ENCODE results near the gene HEY2.
"Not testable (repeated sequence)": the region's sequence is repeated elsewhere in the genome, so short reads cannot be mapped to it uniquely, and the experiment has no call there.

The HEY2 gene

DNA sequence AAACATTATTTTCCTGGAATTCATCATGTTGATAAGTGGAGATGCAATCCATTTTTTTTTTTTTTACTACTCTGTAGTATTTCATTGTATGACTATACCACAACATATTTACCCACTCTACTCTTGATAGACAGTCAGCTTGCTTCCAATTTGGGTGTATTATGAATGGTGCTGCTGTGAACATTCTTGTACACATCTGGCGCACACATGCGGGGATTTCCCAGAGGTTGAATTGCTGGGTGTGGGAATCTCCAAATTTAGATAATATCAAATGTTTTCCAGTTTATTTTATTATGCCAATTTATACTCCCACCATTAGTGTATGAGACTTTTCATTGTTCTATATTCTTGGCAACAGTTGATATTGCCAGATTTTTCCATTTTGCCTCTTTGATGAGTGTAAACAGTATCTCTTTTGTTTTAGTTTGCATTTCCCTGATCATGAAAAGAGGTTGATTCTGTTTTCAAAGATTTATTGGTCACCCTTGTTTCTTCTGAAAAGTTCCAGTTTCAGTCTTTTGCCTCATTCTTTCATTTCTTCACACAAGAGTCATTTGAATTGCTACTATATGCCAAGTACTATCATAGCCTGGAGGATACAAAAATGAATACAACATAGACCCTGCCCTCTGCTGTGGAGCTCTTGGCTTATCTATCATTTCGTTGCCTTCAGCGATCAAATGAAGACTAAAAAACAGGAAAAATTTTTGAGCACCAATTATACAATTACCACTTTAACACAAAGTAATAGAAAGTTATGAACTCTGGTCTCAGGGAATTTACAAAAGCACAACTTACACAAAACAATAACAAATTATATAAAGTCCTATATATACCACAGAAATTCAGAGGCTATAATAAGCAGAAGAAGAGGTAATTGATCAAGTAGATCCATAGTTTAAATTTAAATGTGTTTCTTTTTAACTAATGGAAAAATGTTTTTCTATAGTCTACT lies 24.2 kb downstream of the HEY2 start:
- no peaks in the 10 kb centered on the region for H3K4me1 ChIP-seq (ENCODE audit: control insufficient read depth, insufficient read depth, low read length)
- no peak overlapping the region for H3K27ac ChIP-seq (ENCODE audit: extremely low read depth, low read depth, low read length)
- CTCF ChIA-PET = interaction anchor here (0.7 to 1.8 kb wide), 6 partner anchors 9 to 463 kb away, joined by 3 to 5 read pairs (median 4); no protein-coding TSS in a partner anchor

DNA sequence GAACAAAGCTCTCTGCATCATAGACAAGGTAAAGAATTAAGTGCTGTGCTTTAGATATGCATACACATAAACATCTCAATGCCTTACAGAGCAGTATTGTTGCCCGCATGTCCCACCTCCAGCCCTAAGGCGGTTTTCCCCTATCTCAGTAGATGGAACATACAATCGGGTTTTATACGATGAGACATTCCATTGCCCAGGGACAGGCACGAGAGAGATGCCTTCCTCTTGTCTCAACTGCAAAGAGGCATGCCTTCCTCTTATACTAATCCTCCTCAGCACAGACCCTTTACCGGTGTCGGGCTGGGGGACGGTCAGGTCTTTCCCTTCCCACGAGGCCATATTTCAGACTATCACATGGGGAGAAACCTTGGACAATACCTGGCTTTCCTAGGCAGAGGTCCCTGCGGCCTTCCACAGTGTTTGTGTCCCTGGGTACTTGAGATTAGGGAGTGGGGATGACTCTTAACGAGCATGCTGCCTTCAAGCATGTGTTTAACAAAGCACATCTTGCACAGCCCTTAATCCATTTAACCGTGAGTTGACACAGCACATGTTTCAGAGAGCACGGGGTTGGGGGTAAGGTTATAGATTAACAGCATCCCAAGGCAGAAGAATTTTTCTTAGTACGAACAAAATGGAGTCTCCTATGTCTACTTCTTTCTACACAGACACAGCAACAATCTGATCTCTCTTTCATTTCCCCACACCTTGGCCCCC lies 26.8 kb downstream of the HEY2 start:
- H3K4me1 ChIP-seq (ENCODE audit: control insufficient read depth, insufficient read depth, low read length); H3K36me3 ChIP-seq (ENCODE audit: control insufficient read depth in 2 of 2, insufficient read depth in 1 of 2, low read length in 2 of 2); CTCF ChIA-PET; H3K9me3 ChIP-seq (ENCODE audit: control insufficient read depth, insufficient read depth, low read depth, low read length); H3K4me3 ChIP-seq (ENCODE audit: low read depth, low read length); H3K27ac ChIP-seq (ENCODE audit: extremely low read depth, low read depth, low read length): not testable (repeated sequence)
- POLR2A ChIA-PET = interaction anchor here (0.6 kb wide), 1 partner anchor 348 kb away, joined by 10 read pairs; no protein-coding TSS in a partner anchor

More for the DNA sequence above, 24.2 kb downstream of the HEY2 start:
- Histone ChIP-seq H3K36me3 (ENCODE audit: control insufficient read depth in 2 of 2, insufficient read depth in 1 of 2, low read length in 2 of 2) (no peaks in the 10 kb centered on the region), H3K9me3 (ENCODE audit: control insufficient read depth, insufficient read depth, low read depth, low read length) (no peaks in the 10 kb centered on the region), H3K4me3 (ENCODE audit: low read depth, low read length) (no peak overlapping the region)
- POLR2A ChIA-PET = no interaction called here
- TF ChIP-seq ZNF549 (tag by site-specific recombination; IDR thresholded peaks at IDR 0.05) (no peak), ZNF391 (tag by site-specific recombination; IDR thresholded peaks at IDR 0.05; ENCODE audit: borderline replicate concordance, low read depth) (no peak), ZNF133 (tag by site-specific recombination; IDR thresholded peaks at IDR 0.05) (peak; percentile 93), SCRT1 (tag by site-specific recombination; IDR thresholded peaks at IDR 0.05; ENCODE audit: borderline replicate concordance) (no peak), KLF1 (tag by site-specific recombination; IDR thresholded peaks at IDR 0.05) (no peak), ZNF394 (tag by site-specific recombination; IDR thresholded peaks at IDR 0.05; ENCODE audit: borderline replicate concordance) (no peak), KLF8 (tag by site-specific recombination; IDR thresholded peaks at IDR 0.05) (no peak), ZNF426 (tag by site-specific recombination; IDR thresholded peaks at IDR 0.05) (no peak), SCRT2 (tag by site-specific recombination; IDR thresholded peaks at IDR 0.05) (no peak), ZNF529 (tag by site-specific recombination; IDR thresholded peaks at IDR 0.05; ENCODE audit: insufficient replicate concordance) (no peak), ZNF600 (tag by site-specific recombination; IDR thresholded peaks at IDR 0.05) (no peak), ZBTB1 (tag by site-specific recombination; IDR thresholded peaks at IDR 0.05) (no peak), ZFP69B (tag by site-specific recombination; IDR thresholded peaks at IDR 0.05) (no peak), ZNF423 (tag by site-specific recombination; IDR thresholded peaks at IDR 0.05) (no peak), ZNF23 (tag by site-specific recombination; IDR thresholded peaks at IDR 0.05; ENCODE audit: borderline replicate concordance) (no peak), ZNF211 (tag by site-specific recombination; IDR thresholded peaks at IDR 0.05; ENCODE audit: low read depth) (peak; percentile 90)

DNA sequence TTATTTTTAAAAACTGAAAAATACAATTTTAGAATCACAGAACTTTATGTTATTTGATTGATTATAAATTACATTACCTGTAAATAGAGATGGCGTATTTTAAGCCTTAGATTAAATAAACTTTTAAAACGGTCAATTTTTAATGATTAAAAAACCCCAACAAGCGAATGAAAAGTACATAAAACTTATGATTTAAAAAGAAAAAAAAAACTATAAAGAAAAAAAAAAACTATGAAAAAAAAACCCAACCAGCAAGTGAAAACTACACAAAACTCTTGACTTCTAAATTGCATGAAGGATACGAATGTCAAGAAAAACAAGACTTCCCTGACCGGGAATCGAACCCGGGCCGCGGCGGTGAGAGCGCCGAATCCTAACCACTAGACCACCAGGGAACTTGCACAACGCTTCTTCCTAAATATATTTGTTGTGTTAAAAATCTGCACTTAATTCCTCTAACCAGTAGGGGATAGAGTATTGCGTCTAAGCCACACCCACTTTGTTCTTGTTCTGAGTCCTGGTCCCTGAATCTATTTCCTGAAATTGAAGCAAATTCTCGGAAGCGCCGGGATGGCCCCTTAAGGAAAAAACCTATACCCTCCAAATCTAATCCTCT lies 30.6 kb downstream of the HEY2 start:
- CTCF ChIA-PET = interaction anchor here (0.6 to 3.2 kb wide), 14 partner anchors 10 to 468 kb away, joined by 3 to 44 read pairs (median 6); partner anchors contain the start of genes HINT3 and NCOA7
- POLR2A ChIA-PET = interaction anchor here (0.9 to 3.5 kb wide), 5 partner anchors 11 to 206 kb away, joined by 3 to 66 read pairs (median 14); partner anchors contain the start of genes HINT3, NCOA7 and TRMT11
- no peaks in the 10 kb centered on the region for H3K4me1 ChIP-seq (ENCODE audit: control insufficient read depth, insufficient read depth, low read length)
- TF ChIP-seq ZFP69B (tag by site-specific recombination; IDR thresholded peaks at IDR 0.05) = peak; percentile 15; the same call in 1 of the 2 replicates
- TF ChIP-seq, protein P1, sequence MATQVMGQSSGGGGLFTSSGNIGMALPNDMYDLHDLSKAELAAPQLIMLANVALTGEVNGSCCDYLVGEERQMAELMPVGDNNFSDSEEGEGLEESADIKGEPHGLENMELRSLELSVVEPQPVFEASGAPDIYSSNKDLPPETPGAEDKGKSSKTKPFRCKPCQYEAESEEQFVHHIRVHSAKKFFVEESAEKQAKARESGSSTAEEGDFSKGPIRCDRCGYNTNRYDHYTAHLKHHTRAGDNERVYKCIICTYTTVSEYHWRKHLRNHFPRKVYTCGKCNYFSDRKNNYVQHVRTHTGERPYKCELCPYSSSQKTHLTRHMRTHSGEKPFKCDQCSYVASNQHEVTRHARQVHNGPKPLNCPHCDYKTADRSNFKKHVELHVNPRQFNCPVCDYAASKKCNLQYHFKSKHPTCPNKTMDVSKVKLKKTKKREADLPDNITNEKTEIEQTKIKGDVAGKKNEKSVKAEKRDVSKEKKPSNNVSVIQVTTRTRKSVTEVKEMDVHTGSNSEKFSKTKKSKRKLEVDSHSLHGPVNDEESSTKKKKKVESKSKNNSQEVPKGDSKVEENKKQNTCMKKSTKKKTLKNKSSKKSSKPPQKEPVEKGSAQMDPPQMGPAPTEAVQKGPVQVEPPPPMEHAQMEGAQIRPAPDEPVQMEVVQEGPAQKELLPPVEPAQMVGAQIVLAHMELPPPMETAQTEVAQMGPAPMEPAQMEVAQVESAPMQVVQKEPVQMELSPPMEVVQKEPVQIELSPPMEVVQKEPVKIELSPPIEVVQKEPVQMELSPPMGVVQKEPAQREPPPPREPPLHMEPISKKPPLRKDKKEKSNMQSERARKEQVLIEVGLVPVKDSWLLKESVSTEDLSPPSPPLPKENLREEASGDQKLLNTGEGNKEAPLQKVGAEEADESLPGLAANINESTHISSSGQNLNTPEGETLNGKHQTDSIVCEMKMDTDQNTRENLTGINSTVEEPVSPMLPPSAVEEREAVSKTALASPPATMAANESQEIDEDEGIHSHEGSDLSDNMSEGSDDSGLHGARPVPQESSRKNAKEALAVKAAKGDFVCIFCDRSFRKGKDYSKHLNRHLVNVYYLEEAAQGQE (tag by site-specific recombination; IDR thresholded peaks at IDR 0.05) = peak; percentile 37; the same call in 1 of the 2 replicates
- TF ChIP-seq PRDM10 (tag by site-specific recombination; IDR thresholded peaks at IDR 0.05) = peak; percentile 26; the same call in 1 of the 2 replicates
- TF ChIP-seq ZNF776 (tag by site-specific recombination; IDR thresholded peaks at IDR 0.05; ENCODE audit: borderline replicate concordance) = no peak
- TF ChIP-seq SP7 (tag by site-specific recombination; IDR thresholded peaks at IDR 0.05) = peak; percentile 67; the same call in 1 of the 2 replicates
- TF ChIP-seq ZNF132 (tag by site-specific recombination; IDR thresholded peaks at IDR 0.05; ENCODE audit: borderline replicate concordance) = no peak

More for the DNA sequence above, 30.6 kb downstream of the HEY2 start:
- Histone ChIP-seq H3K27ac (ENCODE audit: extremely low read depth, low read depth, low read length) (peak overlapping the region; percentile 83), H3K36me3 (ENCODE audit: control insufficient read depth in 2 of 2, insufficient read depth in 1 of 2, low read length in 2 of 2) (no peaks in the 10 kb centered on the region), H3K9me3 (ENCODE audit: control insufficient read depth, insufficient read depth, low read depth, low read length) (no peaks in the 10 kb centered on the region), H3K4me3 (ENCODE audit: low read depth, low read length) (peak overlapping the region; percentile 85)

All from HEK293 (cell line).